NCI-H2081 treated with DMSO at 0.1 percent for 48 hours (cell line): ENCODE data around the gene ACSF3.
"Not testable (repeated sequence)": the region's sequence is repeated elsewhere in the genome, so short reads cannot be mapped to it uniquely, and the experiment has no call there.

ENCODE experiments used
- DNase-seq: peaks from one replicate; lab custom pipeline; 2025; lab: John Stamatoyannopoulos, UW

ACSF3 gene

DNA sequence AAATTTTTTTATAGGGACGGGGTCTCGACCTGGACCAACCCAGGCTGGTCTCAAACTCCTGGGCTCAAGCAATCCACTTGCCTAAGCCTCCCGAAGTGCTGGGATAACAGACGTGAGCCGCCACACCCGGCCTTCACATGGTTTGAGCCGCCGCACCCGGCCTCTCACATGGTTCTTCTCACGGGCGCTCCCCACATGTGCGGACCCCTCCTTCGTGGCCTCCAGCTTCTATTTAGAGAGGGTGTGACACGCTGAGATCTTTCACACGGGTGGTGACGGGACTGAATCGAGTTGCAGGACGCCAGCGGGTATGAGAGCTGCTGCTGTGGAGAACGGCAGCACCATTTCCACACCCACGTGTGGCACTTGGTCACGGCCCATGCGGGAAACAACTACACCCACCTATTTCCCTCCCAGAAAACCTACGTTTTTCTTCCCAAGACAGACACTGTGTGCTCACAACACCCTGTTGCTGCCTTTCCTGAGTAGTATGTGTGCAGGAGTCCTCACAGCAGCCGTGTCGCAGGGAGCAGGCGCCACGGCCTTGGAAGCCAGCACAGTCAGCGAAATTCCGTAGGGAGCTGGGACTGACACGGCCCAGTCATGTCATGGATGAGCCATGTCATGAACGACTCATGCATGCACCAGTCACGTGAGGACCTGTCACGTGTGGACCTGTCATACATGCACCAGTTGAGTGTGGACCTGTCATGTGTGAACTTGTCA, 20.1 kb upstream of the ACSF3 start:
- no peak for DNase-seq

- not testable (repeated sequence) for DNase-seq
Measured at GRCh38 chr16:89074072-89074674, 19.5 kb upstream of the ACSF3 start.

DNA sequence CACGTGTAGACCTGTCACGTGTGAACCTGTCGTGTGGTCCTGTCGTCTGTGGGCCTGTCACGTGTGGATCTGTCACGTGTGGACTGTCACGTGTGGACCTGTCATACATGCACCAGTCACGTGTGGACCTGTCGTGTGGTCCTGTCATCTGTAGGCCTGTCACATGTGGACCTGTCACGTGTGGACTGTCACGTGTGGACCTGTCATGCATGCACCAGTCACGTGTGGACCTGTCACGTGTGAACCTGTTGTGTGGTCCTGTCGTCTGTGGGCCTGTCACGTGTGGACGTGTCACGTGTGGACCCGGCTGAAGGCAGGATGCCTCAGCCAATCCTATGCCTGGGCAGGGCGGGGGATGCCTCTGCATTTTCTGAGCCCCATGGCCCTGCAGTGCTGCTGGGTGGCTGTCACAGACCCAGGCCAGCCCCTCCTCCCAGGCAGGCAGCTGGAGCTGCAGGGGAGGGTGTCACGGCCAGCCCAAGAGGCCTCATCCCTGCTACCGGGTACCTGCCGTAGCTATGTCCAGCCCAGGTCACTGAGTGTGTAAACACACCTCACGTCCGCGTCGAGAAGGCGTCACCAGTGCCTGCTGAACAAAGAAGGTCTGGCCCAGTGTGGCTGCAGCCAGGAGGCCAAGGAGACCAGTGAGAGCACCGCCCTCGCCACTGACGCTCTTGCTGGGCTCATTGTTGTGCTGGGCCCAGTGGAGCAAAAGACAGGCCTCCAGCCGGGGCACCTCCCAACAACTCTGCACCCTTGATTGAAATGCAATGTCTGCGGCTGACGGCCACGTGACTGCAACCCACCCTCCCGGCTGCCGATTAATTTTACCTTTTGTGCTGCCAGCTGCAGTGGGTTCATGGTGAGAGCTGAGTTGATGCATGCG, 18.6 kb upstream of the ACSF3 start:
- DNase-seq = no peak

DNA sequence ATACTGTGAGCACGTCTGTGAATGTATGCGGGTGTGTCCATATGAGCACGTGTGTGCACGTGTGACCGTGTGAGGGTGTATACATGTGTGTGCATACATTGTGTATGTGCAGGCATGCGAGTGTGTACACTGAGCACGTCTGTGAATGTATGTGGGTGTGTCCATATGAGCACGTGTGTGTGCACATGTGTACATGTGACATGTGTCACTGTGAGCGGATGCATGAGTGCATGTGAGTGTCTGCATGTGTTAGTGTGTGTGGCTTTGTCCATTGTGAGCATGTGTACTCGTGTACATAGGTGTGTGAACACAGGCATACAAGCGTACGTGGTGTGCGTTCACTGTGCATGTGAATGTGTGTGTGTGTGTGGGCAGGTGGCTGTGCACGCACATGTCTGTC, 17.5 kb upstream of the ACSF3 start:
- DNase-seq = no peak

DNA sequence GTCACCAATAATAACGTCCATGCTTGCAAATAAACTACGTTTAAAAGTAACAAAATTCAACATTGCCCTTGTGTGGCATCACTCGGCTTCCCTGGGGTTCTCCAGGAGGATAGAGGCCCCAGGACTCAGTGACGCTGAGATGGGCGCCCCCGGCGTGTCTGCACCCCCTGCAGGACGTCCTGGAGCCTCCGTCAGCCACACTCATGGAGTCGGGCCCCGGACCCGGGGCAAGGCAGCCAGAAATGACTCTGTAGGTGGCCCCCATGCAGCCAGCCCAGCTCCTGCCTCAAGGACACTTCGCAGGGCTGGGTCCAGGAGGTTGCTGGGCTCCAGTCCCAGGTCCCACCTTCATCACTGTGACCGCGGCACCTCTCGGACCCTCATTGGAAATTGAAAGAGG, 16.6 kb upstream of the ACSF3 start:
- no peak for DNase-seq

GRCh38 chr16:89078172-89078571, 15.5 kb upstream of the ACSF3 start:
- no peak for DNase-seq

DNA sequence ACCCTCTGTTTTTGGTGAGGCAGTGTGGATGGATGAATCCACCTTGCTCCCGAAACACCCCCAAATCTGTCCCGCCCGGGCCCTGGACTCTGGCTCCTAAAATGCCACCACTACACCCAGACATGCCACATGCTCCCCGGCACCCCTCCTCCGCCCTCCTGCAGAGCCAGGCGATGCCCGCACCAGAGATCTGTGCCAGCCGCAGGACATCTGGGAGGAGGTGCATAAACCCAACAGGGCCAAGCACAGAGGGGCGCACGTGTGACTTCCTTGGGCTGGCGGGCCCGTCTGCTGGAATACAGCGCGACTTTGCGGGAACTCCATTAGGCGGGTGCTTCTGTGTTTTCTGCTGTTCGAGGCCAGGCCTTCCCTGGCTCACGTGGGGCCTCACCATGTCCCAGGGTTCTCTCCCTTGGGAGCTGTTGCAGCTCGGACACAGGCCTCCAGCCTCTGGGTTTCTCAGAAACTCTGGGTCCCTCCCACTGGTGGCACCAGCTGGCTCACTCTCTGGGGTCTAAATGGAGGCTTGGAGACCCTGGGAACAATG, 14.1 kb upstream of the ACSF3 start:
- DNase-seq = no peak

- DNase-seq = no peak
Measured at GRCh38 chr16:89080196-89080853, 13.3 kb upstream of the ACSF3 start.

DNA sequence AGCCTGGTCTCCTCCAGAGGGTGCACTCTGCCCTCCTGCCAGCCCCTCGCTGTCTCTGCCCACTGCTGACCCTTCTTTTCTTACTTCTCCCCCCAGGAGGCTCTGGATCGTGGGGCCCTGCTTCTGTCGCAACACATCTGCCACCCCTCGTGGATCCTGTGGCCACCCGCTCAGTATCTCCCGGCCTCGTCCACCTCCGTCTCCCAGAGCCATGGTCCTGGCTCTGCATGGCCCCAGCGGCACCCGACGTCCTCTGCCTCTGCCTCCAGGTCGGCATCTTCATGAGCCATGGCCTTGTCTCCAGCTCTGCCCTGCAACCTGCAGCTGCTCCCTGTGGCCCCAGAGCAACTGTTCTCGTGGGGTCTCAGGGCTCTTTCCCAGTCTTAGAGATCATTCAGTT, 12.1 kb upstream of the ACSF3 start:
- no peak for DNase-seq

GRCh38 chr16:89084411-89084810, 9.2 kb upstream of the ACSF3 start:
- DNase-seq = no peak

DNA sequence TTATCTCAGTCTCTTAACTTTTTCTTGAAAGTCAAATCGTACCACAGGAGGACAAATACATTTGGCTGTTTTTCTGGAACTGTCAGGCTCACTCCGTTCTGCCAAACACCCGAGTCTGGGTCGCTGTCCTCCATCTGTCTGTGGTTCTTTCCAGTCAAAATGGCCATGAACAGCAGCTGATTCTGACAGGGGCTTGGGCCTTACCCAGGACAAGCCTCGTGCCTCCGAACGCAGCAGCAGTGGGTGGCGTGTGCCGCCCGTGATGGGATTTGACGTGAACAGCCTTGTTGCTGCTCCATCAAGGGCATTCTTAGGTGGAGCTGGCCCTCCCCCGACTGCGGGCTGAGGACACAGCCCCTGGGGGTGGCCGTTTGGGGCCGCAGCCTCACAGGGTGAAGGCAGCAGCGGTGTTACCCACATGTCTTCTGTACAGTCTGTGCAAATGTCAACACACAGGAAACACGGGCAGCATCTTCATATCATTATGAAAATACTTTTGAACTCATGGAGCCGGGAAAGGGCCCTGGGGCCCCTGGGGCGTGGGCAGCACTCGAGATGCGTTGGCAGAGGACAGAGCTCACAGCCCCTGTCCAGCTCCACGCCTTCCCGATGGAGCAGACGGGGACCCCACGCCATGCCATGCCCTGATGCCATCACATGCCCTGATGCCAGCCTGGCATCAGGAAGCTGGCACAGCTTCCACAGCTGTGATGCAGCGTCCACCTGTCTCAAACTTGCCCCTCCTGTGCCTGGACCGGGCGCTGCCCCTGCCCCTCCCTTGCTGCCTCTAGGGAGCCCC, 8.6 kb upstream of the ACSF3 start:
- DNase-seq = no peak

DNA sequence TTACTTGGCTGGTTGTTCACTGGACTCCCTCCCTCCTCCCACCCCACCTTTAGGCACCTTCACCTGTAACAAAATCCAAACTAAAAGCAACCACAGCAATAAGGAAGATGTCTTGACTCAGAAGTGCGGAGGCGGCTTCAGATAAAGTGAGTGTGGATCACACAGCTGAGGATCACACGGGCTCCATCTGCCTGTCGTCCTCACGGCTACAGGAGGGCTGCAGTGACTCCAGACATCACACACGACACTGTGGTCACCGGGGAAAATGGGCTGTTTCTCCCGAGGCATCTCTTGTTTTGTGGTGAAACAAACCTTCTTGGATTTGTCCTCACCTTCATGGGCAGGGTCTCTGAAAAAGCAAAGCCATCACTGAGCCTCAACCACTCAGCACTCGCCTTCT, 7.9 kb upstream of the ACSF3 start:
- DNase-seq = no peak

GRCh38 chr16:89087922-89088497, 5.6 kb upstream of the ACSF3 start:
- DNase-seq = no peak

DNA sequence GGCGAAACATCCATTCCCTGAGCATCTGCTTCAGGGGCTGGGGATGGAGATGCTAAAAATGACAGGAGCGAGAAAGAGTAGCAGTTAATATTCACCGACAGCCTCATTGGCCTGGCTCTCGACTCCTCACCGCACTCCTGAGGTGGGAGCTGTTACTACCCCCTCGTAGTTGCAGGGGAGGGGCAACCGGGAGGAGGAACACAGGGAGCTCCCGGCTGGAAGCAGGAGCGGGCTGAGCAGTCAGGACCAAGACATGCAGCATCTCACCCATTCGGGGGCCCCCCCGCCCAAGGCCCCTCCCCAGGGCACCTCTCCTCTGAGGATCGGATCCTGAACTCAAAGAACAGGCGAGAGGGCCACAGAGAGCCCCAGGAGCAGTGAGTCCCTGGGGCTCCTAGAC, 4.5 kb upstream of the ACSF3 start:
- DNase-seq = no peak

DNA sequence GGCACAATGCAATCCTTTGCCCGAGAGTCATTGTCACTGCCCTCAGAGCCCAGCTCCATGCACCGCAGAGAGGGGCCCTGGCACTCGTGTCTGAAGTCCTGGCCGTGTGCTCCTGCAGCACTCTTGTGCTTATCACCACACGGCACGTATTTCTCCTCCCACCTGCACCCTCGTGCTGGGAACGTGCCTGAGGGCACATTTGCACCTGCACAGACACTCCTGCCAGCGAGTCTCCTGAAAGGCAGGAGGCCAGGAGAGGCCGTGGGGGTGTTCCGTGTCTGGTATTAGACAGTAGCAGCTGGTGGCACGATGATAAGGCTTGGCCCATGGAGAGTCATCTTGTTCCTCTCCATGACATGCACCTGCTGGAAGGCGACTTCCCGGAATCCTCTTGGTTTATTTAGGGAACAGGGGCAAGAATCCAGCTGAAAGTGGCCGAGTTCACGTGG, 3.4 kb upstream of the ACSF3 start:
- no peak for DNase-seq

GRCh38 chr16:89090669-89091426, 2.8 kb upstream of the ACSF3 start:
- no peak for DNase-seq

- no peak for DNase-seq
Measured at GRCh38 chr16:89092013-89092412, 1.6 kb upstream of the ACSF3 start.

GRCh38 chr16:89093252-89093601, 425 bp upstream of the ACSF3 start:
- not testable (repeated sequence) for DNase-seq

- DNase-seq = no peak
Measured at GRCh38 chr16:89094252-89094879, 714 bp downstream of the ACSF3 start.

DNA sequence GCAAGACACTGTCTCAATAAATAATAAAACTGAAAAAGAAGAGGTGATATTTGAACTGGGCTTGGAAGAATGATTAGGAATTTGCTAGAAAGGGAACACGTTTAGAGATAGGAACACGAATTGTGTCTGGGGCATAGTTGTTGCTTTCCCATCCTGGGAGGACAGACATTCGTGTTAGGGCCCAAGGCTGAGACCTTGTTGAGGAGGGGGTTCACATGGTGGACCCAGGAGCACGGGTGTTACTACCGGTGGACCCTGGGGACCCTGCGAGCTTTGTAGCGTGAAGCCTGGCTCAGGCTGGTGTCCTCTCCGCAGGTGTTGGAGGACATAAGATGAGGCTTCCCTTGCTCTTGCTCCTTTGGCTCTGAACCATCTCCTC, 1.2 kb downstream of the ACSF3 start:
- no peak for DNase-seq
